Large intestine (tissue), 3 donors: Measurements from ENCODE around the gene KBTBD3. TPM values are rescaled to one million over a fixed set of nuclear protein-coding genes. Genes with fewer than 3 reads are reported as not detected.
"Not testable (repeated sequence)": the region's sequence is repeated elsewhere in the genome, so short reads cannot be mapped to it uniquely, and the experiment has no call there.

Experiments used
- DNase-seq, 2 donors: peaks; one replicate each; pipeline versions ENCODE4 v3.0.0 to v3.0.0-alpha.2; 2013
- H3K27ac ChIP-seq: one replicate; pipeline ENCODE4 v1.5.1; 2013; ENCODE audit warnings: low read length
- H3K27me3 ChIP-seq: 2 replicates; pipeline ENCODE4 v1.6.1; 2013; ENCODE audit warnings: low read length; ENCODE audit not compliant: control insufficient read depth, insufficient read depth
- H3K36me3 ChIP-seq: 2 replicates; pipeline ENCODE4 v1.6.1; 2013; ENCODE audit warnings: low read length; ENCODE audit not compliant: control insufficient read depth, insufficient read depth
- H3K4me1 ChIP-seq: one replicate; pipeline ENCODE4 v1.6.1; 2013; ENCODE audit warnings: low read length; ENCODE audit not compliant: control insufficient read depth, insufficient read depth
- H3K4me3 ChIP-seq: one replicate; pipeline ENCODE4 v1.5.1; 2013; ENCODE audit warnings: low read length
- H3K9me3 ChIP-seq: one replicate; pipeline ENCODE4 v1.6.1; 2013; ENCODE audit warnings: mild to moderate bottlenecking, low read depth, low read length, moderate library complexity; ENCODE audit not compliant: control insufficient read depth
- WGBS: methylation state at CpG from one replicate; pipeline ENCODE4 v1.1.5; 2013; ENCODE audit warnings: low lambda C conversion rate; ENCODE audit not compliant: insufficient coverage; 5-methylcytosine and 5-hydroxymethylcytosine counted together
- polyA plus RNA-seq: library from polyadenylated mRNA; unstranded; fragments of 120-200 nt; gene quantifications from one replicate; pipeline ENCODE4 v1.2.1, GENCODE V29; 2013

The KBTBD3 gene
- polyA plus RNA-seq, 1 donor, result 7.3 TPM

DNA sequence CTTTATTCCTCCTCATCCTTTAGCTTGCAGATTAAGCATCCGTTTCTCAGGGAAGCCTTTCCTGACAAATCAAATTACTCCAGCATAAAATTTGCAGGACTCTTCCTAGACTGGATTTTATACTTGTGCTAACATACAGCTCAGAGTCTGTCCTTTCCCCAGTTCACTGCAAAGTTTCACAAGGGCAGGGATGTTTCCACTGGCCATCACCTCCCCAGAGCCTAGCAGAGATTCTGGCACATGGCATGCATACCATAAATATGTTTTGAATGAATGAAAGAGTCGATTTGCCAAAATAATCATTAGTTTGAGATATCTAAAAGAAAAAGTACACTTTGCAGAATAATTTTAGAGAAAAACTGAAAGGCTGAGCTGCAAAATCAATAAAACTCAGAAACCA is 65.7 kb downstream of the KBTBD3 start:
- Histone ChIP-seq H3K36me3 (peaks cover 38% of the 10 kb centered on the region), H3K4me1 (no peaks in the 10 kb centered on the region), H3K4me3 (no peak overlapping the region), H3K27me3 (no peaks in the 10 kb centered on the region), H3K9me3 (no peaks in the 10 kb centered on the region), H3K27ac (no peak overlapping the region)
- DNase-seq, result no peak
- WGBS, result 100% methylated on average over 1 of the region's 2 CpGs

DNA sequence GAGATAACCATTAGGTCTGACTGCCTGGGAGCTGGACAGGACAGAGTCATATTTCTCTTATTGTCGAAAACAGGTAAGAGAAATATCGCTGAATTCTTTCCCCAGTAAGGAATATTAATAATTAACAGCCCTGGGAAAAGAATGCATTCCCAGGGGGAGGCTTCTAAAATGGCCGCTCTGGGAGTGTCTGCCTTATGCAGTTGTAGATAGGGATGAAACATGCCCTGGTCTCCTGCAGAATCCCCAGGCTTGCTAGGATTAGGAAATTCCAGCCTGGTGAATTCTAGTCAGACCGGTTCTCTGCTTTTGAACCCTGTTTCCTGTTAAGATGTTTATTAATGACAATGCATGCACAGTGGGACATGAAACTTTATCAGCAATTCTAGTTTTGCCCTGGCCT is 74.1 kb downstream of the KBTBD3 start:
- not testable (repeated sequence) for H3K9me3 ChIP-seq, DNase-seq, H3K27ac ChIP-seq

DNA sequence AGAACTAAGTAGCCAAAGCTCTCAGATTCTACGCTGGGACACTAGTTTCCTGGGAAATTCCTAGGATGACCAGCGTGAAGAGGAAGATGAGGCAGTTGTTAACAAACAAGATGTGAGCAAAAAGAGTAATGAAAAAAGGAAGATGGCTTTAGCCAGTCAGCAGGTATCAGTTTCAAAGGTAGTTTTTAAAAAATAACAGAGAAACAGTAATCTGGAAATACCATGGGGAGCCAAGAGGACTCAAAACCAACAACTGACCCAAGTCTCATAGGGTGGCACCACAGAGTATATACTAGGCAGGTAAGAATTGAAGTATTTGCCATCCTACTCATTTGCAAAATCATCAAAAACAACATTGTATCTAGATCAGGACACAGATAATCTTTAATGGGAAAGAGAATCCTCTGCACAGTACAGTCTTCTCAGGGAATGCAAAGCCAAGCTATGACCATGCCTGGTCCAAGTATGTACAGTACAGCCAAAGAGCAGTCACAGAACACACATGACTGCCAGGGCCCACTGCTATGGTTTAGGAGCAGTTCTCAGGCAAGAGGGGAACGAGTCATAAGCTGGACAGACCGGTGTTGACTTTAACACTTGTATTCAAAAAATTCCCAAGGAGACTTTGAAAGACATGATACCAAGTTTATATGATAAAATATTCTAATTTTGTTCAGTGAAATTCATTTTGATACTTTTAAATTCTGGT is 75.7 kb downstream of the KBTBD3 start:
- Histone ChIP-seq H3K27me3 (no peaks in the 10 kb centered on the region), H3K36me3 (peaks cover 11% of the 10 kb centered on the region), H3K4me3 (no peak overlapping the region), H3K4me1 (no peaks in the 10 kb centered on the region), H3K9me3 (peaks cover 2% of the 10 kb centered on the region), H3K27ac (no peak overlapping the region)
- no peak for DNase-seq
- WGBS, result 95% methylated on average over 2 of the region's 4 CpGs

More for the DNA sequence above, 74.1 kb downstream of the KBTBD3 start:
- WGBS, result no CpG with 5 or more reads among the region's 4 CpGs
- not testable (repeated sequence) for H3K27me3 ChIP-seq, H3K4me1 ChIP-seq, H3K4me3 ChIP-seq
- peaks cover 23% of the 10 kb centered on the region for H3K36me3 ChIP-seq

Other genes starting within 250 kb of the KBTBD3 start
- 16.9 TPM for gene MSANTD4, start 55.1 kb downstream of the KBTBD3 start, polyA plus RNA-seq
- 35.1 TPM for gene AASDHPPT, start 315 bp upstream of the KBTBD3 start, polyA plus RNA-seq